SK-N-SH treated with all-trans-retinoic acid at 6 μM for 48 hours (cell line): Measurements from ENCODE around the gene MTERF2.

Experiments used
- OSR1 ChIP-seq: fragments of 250-450 bp; sonication (Bioruptor Pico); IDR thresholded peaks from 2 replicates; pipeline ENCODE4 v1.8.0; 2022; ENCODE audit warnings: moderate library complexity, mild to moderate bottlenecking, inconsistent platforms
- PPARA ChIP-seq: fragments of 250-450 bp; sonication (Bioruptor Pico); IDR thresholded peaks from 2 replicates; pipeline ENCODE4 v1.5.0; 2020; ENCODE audit warnings: mild to moderate bottlenecking, borderline replicate concordance
- TCF4 ChIP-seq: fragments of 250-450 bp; sonication (Bioruptor Pico); IDR thresholded peaks from 2 replicates; pipeline ENCODE4 v1.8.0; 2021; ENCODE audit warnings: mild to moderate bottlenecking, moderate library complexity, borderline replicate concordance
- ZFP3 ChIP-seq: fragments of 250-450 bp; sonication (Bioruptor Pico); IDR thresholded peaks from 2 replicates; pipeline ENCODE4 v1.5.0; 2020; ENCODE audit warnings: mild to moderate bottlenecking, moderate library complexity
- ZFP30 ChIP-seq: fragments of 450-650 bp; formaldehyde crosslinking; IDR thresholded peaks from 2 replicates; pipeline ENCODE4 v1.5.0; 2022; ENCODE audit warnings: mild to moderate bottlenecking, moderate library complexity
- ZNF70 ChIP-seq: fragments of 450-650 bp; formaldehyde crosslinking; IDR thresholded peaks from 2 replicates; pipeline ENCODE4 v1.5.0; 2020; ENCODE audit warnings: mild to moderate bottlenecking, moderate library complexity
- TF ChIP-seq, protein P1 (sequence below): fragments of 250-450 bp; sonication (Bioruptor Pico); IDR thresholded peaks from 2 replicates; pipeline ENCODE4 v1.8.0; 2020; ENCODE audit warnings: mild to moderate bottlenecking, moderate library complexity, borderline replicate concordance

DNA sequence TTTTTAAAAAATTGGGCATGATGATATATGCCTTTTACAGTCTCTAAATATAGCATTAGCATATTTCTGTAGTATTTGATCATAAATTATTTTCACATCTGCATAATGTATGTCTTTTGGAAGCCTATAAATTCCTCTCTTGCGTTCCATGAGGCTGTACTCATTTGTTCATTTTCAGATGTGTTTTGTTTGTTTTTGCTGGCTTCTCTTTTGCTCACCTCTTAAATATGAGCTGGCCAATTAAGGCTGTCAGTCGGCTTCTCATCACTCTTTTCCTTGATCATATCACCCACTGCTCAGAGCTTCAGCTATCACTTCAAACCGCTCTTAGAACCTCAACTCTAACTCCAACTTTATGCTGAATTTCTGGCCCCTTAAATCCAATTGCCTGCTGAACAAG lies 24.7 kb downstream of the MTERF2 start:
- TF ChIP-seq ZFP30 (CRISPR knock-in tag): no peak
- TF ChIP-seq, protein P1, sequence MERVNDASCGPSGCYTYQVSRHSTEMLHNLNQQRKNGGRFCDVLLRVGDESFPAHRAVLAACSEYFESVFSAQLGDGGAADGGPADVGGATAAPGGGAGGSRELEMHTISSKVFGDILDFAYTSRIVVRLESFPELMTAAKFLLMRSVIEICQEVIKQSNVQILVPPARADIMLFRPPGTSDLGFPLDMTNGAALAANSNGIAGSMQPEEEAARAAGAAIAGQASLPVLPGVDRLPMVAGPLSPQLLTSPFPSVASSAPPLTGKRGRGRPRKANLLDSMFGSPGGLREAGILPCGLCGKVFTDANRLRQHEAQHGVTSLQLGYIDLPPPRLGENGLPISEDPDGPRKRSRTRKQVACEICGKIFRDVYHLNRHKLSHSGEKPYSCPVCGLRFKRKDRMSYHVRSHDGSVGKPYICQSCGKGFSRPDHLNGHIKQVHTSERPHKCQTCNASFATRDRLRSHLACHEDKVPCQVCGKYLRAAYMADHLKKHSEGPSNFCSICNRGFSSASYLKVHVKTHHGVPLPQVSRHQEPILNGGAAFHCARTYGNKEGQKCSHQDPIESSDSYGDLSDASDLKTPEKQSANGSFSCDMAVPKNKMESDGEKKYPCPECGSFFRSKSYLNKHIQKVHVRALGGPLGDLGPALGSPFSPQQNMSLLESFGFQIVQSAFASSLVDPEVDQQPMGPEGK: no peak
- no peak for TF ChIP-seq TCF4 (CRISPR knock-in tag)
- TF ChIP-seq PPARA: no peak
- no peak for TF ChIP-seq ZNF70 (CRISPR knock-in tag)
- TF ChIP-seq ZFP3 (CRISPR knock-in tag): no peak
- no peak for TF ChIP-seq OSR1 (CRISPR knock-in tag)
